ENCODE results near the gene RFTN1. TPM values are rescaled to one million over a fixed set of nuclear protein-coding genes. Genes with fewer than 3 reads are reported as not detected.

RFTN1 gene
- total and polyA plus RNA-seq, 3 donors from 2014 or later, result 20.8 to 25.7 (median 22.2) TPM

- TF ChIP-seq POLR2A (IDR thresholded peaks at IDR 0.05) (no peak), CTCF (IDR thresholded peaks at IDR 0.05) (no peak)
- H3K27me3 ChIP-seq, result no peaks in the 10 kb centered on the region
- no peak overlapping the region for H3K4me3 ChIP-seq
- H3K27ac ChIP-seq, result no peak overlapping the region
- H3K4me1 ChIP-seq, result no peaks in the 10 kb centered on the region
- WGBS, 2 donors, result 56 to 86% methylated on average over 4 of the region's 4 CpGs
- intact Hi-C loops (cut with DNase I; ENCODE audit: low total_unique reads), result no loop called here
- no peaks in the 10 kb centered on the region for H3K9me3 ChIP-seq
- H3K36me3 ChIP-seq (ENCODE audit: low read depth, missing control alignments), result no peaks in the 10 kb centered on the region
- DNase-seq, result no peak
Measured at GRCh38 chr3:16359331-16359730, 154.2 kb downstream of the RFTN1 start.

- TF ChIP-seq CTCF (IDR thresholded peaks at IDR 0.05) (no peak), POLR2A (IDR thresholded peaks at IDR 0.05) (no peak)
- H3K27me3 ChIP-seq, result no peaks in the 10 kb centered on the region
- WGBS, 2 donors, result 75 to 81% methylated on average over 3 of the region's 3 CpGs
- H3K36me3 ChIP-seq (ENCODE audit: low read depth, missing control alignments), result no peaks in the 10 kb centered on the region
- DNase-seq, result no peak
- no peak overlapping the region for H3K27ac ChIP-seq
- no peaks in the 10 kb centered on the region for H3K4me1 ChIP-seq
- no peak overlapping the region for H3K4me3 ChIP-seq
- intact Hi-C loops (cut with DNase I; ENCODE audit: low total_unique reads), result no loop called here
- no peaks in the 10 kb centered on the region for H3K9me3 ChIP-seq
Measured at GRCh38 chr3:16358336-16358735, 155.2 kb downstream of the RFTN1 start.

GRCh38 chr3:16357186-16358121, 156.0 kb downstream of the RFTN1 start:
- Histone ChIP-seq H3K9me3 (no peaks in the 10 kb centered on the region), H3K27me3 (no peaks in the 10 kb centered on the region), H3K4me3 (no peak overlapping the region), H3K4me1 (no peaks in the 10 kb centered on the region), H3K27ac (no peak overlapping the region), H3K36me3 (ENCODE audit: low read depth, missing control alignments) (no peaks in the 10 kb centered on the region)
- no peak for DNase-seq
- TF ChIP-seq CTCF (IDR thresholded peaks at IDR 0.05), result no peak
- TF ChIP-seq POLR2A (IDR thresholded peaks at IDR 0.05), result no peak
- WGBS, 2 donors, result 88 to 92% methylated on average over 6 to 9 of the region's 9 CpGs
- intact Hi-C loops (cut with DNase I; ENCODE audit: low total_unique reads), result no loop called here

GRCh38 chr3:16355828-16356227, 157.7 kb downstream of the RFTN1 start:
- Histone ChIP-seq H3K27me3 (no peaks in the 10 kb centered on the region), H3K9me3 (no peaks in the 10 kb centered on the region), H3K27ac (no peak overlapping the region), H3K4me3 (no peak overlapping the region), H3K36me3 (ENCODE audit: low read depth, missing control alignments) (no peaks in the 10 kb centered on the region), H3K4me1 (no peaks in the 10 kb centered on the region)
- TF ChIP-seq CTCF (IDR thresholded peaks at IDR 0.05), result no peak
- no peak for TF ChIP-seq POLR2A (IDR thresholded peaks at IDR 0.05)
- no peak for DNase-seq
- intact Hi-C loops (cut with DNase I; ENCODE audit: low total_unique reads), result no loop called here
- WGBS, 2 donors, result 97 to 98% methylated on average over 6 of the region's 6 CpGs

- no peak overlapping the region for H3K27ac ChIP-seq
- intact Hi-C loops (cut with DNase I; ENCODE audit: low total_unique reads), result no loop called here
- no peaks in the 10 kb centered on the region for H3K4me1 ChIP-seq
- H3K36me3 ChIP-seq (ENCODE audit: low read depth, missing control alignments), result no peaks in the 10 kb centered on the region
- 98 to 100% methylated on average over 3 of the region's 3 CpGs for WGBS, 2 donors
- no peak overlapping the region for H3K4me3 ChIP-seq
- no peaks in the 10 kb centered on the region for H3K9me3 ChIP-seq
- DNase-seq, result no peak
- no peak for TF ChIP-seq POLR2A (IDR thresholded peaks at IDR 0.05)
- no peaks in the 10 kb centered on the region for H3K27me3 ChIP-seq
Measured at GRCh38 chr3:16354291-16354690, 159.2 kb downstream of the RFTN1 start.

All from testis (tissue), 3 donors.